Measurements from ENCODE around the gene KLHL5.
"Not testable (repeated sequence)": the region's sequence is repeated elsewhere in the genome, so short reads cannot be mapped to it uniquely, and the experiment has no call there.

The KLHL5 gene

DNA sequence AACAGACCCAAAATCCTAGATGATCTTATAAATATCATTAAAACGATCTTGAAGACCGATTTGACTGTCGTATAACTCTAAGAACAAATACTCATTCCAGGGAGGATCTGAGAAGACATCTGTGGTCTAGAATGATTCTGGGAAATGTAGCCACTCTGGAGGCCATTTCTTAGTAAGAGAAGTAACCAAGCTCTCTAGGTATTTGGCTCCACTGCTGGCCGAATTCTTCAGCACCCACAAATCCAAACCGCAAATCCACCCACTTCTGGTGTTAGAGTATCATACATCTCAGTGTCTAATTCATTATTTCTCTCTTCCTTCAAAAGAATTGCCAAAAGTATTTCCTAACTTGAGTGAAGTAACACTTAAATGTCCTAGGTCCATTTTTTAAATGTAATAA, 23.9 kb downstream of the KLHL5 start:
- in situ Hi-C loops (cut with HindIII; ENCODE audit: low sequenced_read_pairs): no loop called here

- in situ Hi-C loops (cut with HindIII; ENCODE audit: low sequenced_read_pairs): no loop called here
These were observed 34.8 kb downstream of the KLHL5 start for GRCh38 chr4:39096847-39097246.

DNA sequence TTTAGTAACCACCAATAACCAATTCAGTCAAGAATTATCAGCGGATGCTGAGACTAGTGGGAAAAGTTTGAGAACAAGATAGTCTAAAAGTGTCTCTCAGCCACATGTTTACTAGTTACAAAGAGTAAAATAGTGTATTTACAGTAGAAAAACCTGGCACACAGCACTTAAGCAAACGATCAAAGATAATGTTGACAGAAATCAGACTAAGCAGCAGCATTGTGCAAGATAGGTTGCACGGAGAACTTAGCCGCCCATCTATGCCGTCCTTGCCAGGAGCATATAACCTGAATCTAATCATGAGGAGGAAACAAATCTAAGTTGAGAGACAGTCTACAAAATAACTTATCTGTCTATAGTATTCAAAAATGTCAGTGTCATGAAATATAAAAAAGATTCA, 35.3 kb downstream of the KLHL5 start:
- in situ Hi-C loops (cut with HindIII; ENCODE audit: low sequenced_read_pairs): no loop called here

DNA sequence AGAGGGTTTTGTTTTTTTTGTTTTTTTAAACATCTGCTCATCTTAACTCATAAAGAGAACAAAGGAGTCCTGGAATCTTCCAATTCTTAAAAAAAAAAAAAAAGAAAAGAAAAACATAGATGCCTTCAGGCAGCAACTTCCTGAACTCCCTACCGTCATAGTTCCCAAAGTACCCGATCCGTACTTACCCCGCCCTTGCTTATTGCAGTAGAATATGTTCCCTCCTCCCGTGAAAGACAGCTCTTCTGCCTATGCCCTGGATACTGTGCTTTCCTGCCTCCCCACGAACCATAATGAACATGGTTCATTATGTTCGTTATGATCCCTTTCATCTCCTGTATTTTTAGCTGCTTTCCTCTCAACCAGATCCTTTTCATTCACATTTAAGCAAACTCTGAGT, 40.3 kb downstream of the KLHL5 start:
- in situ Hi-C loops (cut with HindIII; ENCODE audit: low sequenced_read_pairs): no loop called here

GRCh38 chr4:39103291-39103690, 41.3 kb downstream of the KLHL5 start:
- in situ Hi-C loops (cut with HindIII; ENCODE audit: low sequenced_read_pairs): no loop called here

DNA sequence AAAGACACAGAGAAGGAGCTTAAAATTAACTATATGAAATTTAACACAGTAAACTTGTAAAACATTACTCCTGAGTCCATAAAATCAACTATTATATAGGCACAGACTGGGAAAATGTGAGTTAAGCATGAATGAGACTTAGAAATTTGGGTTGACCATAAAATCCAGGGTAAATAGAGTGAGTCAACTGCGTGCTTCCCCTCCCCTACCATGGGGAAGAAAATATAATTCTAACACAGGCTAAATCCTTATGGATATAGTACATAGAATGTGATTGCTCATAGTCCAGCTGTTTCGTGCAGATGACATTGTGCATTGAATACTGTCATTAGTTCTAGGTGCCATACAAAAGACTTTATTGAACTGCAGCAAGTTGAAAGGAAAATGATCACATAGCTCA, 42.2 kb downstream of the KLHL5 start:
- in situ Hi-C loops (cut with HindIII; ENCODE audit: low sequenced_read_pairs): no loop called here

- in situ Hi-C loops (cut with HindIII; ENCODE audit: low sequenced_read_pairs): no loop called here
These were observed 44.0 kb downstream of the KLHL5 start for GRCh38 chr4:39106011-39106410.

DNA sequence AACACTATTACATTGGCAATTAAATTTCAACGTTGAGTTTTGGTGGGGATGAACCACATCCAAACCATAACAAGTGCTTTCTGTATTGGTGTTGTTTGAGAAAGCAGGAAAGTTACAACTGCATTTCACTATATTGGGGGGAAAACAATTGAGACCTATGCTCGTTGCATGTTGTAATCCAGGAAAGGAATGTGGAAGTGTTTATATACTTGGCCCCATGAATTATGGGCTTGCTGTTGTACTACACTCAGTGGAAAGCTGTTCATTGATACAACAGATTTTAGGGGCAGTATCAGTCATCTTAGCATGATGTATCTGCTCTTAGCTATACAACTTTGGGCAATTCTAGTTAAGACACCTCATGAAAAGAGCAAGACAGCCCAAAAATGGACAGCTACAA, 52.4 kb downstream of the KLHL5 start:
- in situ Hi-C loops (cut with HindIII; ENCODE audit: low sequenced_read_pairs): no loop called here

DNA sequence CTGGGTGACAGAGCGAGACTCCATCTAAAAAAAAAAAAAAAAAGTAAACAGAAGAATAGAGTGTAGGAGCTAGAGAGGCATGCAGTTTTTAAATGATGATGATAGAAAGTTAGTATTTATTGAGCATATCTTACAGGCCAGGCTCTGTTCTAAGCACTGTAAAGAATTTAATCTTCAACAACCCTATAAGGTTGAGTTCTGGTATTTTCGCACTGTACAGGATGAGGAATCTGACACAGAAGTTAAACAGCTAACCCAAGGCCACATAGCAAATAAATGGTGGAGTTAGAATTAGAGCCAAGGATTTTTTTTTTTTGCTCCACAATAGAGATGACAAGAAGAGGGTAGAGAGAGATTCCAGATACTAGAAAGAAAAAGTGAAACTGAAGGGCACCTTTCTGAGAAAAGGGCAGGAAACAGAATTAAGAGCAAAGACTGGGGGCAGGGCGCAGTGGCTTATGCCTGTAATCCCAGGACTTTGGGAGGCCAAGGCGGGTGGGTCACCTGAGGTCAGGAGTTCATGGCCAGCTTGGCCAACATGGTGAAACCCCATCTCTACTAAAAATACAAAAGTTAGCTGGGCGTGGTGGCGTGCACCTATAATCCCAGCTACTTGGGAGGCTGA, 56.1 kb downstream of the KLHL5 start:
- in situ Hi-C loops (cut with HindIII; ENCODE audit: low sequenced_read_pairs): no loop called here

DNA sequence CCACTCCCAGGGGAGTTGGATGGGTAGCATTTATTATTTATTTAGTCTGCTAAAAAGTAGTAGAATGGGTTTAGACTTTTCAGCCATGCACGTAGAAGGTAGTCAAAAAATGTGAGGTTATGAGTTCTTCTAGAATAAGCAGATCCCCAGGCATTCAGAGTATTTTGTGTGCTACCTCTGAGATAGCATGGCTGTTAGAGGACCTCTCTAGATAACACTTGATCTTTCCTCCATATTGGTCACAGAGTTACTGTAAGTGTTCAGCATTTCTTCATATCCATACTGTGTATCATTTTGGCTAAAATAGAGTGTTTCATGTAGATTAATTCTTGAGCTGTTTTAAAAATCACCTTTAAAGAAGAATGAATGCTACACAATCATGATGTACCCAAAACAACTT, 58.4 kb downstream of the KLHL5 start:
- in situ Hi-C loops (cut with HindIII; ENCODE audit: low sequenced_read_pairs): no loop called here

GRCh38 chr4:39124885-39125599, 63.0 kb downstream of the KLHL5 start:
- in situ Hi-C loops (cut with HindIII; ENCODE audit: low sequenced_read_pairs): no loop called here

DNA sequence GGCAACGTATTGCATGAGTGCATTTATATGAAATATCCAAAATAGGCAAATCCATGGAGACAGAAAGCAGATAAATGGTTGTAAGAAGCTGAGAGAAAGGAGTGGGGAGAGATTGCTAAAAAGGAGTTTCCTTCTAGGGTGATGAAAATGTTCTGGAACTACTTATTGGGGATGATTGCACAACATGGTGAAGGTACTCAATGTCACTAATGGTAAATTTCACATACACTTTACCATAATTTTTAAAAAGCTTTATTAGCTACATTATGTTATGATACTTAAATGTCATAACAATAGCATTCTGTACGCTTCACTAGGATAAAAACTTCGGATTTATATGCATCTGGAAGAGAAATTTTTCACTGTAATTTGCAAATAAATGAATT, 63.6 kb downstream of the KLHL5 start:
- in situ Hi-C loops (cut with HindIII; ENCODE audit: low sequenced_read_pairs): no loop called here

DNA sequence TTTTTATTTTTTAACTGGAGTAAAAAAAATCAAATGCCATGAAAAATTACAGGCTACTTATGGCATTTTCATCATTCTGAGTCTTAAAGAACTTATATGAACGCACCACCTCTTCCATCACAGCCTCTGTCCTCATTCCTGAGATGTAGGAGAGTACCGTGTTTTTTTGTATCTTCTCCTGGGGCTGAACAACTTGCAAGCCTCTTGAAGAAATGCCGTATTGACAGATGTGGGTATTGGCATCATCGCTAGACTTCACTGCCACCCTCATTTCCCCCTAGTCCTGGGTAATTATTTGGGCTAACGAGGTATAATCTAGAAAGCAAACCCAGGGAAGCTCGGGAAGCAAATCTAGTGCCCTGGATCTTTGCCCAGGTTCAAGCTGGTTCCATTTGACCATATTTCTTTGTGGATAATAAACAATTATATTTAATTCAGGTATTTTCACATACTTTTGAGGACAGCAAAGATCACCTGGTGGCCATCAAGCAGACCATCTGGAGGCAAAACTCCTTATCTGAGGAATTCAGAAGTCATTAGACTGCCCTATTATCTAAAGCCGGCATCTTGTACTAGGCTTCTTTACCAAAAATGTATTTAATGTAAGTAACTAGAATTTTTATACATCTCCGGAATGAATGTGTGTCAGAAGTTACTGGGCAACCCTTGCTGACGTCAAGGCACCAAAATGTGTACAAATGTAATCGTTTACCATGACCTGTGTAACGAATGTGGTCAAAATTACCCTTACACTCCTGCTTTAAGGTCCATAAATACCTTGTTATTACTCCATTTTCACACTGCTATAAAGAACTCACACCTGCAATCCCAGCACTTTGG, 64.4 kb downstream of the KLHL5 start:
- in situ Hi-C loops (cut with HindIII; ENCODE audit: low sequenced_read_pairs): no loop called here

- in situ Hi-C loops (cut with HindIII; ENCODE audit: low sequenced_read_pairs): no loop called here
These were observed 71.6 kb downstream of the KLHL5 start for GRCh38 chr4:39133623-39134022.

DNA sequence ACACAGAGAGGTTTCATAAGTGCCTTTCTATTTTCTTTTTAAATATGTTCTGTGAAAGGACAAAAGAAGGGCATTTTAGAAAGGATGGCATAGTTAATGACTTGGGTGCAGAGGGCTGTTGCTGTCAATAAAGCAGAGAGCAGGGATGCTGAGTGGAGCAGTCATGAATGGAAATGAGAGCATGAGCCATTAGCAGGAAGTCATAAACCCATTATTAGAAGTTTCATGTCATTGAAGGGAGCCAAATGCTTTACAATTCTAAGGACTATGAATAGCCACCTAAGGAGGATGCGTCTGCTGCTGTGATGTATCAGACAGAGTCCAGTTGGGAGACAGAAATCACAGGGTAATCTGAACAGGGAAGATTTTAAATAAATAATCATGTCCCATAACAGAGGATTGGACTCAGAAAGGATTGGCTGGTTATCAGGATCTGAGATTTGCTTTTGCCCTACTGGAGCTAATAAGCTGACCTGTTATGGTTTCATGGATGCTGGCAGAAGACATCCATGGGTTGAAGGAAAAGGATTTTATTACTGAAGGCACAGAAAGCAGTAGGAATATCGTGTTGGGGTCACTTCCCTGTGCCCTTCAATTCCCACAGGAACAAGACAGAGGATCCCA, 72.8 kb downstream of the KLHL5 start:
- in situ Hi-C loops (cut with HindIII; ENCODE audit: low sequenced_read_pairs): no loop called here

DNA sequence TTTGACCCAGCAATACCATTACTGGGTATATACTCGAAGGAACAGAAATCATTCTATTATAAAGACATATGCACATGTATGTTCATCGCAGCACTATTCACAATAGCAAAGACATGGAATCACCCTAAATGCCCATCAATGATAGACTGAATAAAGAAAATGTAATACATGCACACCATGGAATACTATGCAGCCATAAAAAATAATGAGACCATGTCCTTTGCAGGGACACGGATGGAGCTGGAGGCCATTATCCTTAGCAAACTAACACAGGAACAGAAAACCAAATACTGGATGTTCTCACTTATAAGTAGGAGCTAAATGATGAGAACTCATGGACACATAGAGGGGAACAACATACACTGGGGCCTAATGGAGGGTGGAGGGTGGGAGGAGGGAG, 76.2 kb downstream of the KLHL5 start:
- in situ Hi-C loops (cut with HindIII; ENCODE audit: low sequenced_read_pairs): not testable (repeated sequence)

- in situ Hi-C loops (cut with HindIII; ENCODE audit: low sequenced_read_pairs): no loop called here
These were observed 84.2 kb downstream of the KLHL5 start for GRCh38 chr4:39146211-39146610.

DNA sequence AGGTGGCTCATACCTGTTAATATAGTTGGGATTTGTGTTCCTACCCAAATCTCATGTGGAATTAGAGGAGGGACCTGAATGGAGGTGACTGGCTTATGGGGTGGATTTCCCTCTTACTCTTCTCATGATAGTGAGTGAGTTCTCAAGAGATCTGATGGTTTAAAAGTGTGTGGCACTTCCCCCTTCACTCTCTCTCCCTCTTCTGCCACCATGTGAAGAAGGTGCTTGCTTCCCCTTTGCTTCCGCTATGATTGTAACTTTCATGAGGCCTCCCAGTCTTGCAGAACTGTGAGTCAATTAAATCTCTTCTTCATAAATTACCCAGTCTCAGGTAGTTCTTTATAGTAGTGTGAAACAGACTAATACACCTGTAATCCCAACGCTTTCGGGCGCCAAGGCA, 92.0 kb downstream of the KLHL5 start:
- in situ Hi-C loops (cut with HindIII; ENCODE audit: low sequenced_read_pairs): no loop called here

DNA sequence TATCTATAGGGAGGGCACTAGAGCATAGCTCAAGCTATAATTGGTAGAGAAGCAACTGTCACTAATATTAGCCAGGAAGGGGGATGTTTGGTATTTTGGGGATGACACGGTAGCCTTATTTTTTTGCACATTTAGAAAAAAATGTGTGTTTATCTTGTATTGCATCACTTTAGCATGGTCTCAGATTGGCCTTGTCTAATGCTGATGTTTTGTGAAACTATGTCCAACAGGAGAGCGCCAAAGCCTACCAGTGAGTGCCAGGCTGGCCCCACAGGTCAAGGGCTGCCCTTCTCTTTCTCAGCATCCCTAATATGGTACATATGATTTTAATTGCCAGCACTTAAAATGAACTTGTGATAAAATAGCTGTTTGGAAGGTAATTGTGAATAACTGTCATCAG, 95.5 kb downstream of the KLHL5 start:
- in situ Hi-C loops (cut with HindIII; ENCODE audit: low sequenced_read_pairs): no loop called here

- in situ Hi-C loops (cut with HindIII; ENCODE audit: low sequenced_read_pairs): loop anchor here (5.0 kb wide), 1 partner anchor 51 kb away; no protein-coding TSS in a partner anchor
These were observed 104.1 kb downstream of the KLHL5 start for GRCh38 chr4:39166177-39166576.

DNA sequence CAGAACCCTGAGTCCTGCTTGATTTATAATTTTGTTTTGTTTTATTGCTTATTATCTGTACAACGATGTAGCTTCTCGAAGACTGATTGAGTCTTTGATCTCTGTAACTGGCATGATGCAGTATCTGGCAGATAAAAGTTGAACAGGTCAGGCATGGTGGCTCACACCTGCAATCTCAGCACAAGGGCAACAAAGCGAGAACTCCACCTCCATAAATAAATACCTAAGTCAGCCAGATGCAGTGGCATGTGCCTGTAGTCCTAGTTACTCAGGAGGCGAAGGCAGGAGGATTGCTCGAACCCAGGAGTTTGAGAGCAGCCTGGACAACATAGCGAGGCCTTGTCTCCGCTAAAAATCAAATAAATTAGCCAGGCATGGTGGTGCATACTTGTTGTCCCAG, 104.6 kb downstream of the KLHL5 start:
- in situ Hi-C loops (cut with HindIII; ENCODE audit: low sequenced_read_pairs): loop anchor here (5.0 kb wide), 1 partner anchor 51 kb away; no protein-coding TSS in a partner anchor
